NCI-H446 (cell line): ENCODE results near the gene USP9X.
"Not testable (repeated sequence)": the region's sequence is repeated elsewhere in the genome, so short reads cannot be mapped to it uniquely, and the experiment has no call there.

Experiments
- DNase-seq, 2 experiments: peaks; one replicate each; lab custom pipeline; 2025; lab: John Stamatoyannopoulos, UW

The USP9X gene

DNA sequence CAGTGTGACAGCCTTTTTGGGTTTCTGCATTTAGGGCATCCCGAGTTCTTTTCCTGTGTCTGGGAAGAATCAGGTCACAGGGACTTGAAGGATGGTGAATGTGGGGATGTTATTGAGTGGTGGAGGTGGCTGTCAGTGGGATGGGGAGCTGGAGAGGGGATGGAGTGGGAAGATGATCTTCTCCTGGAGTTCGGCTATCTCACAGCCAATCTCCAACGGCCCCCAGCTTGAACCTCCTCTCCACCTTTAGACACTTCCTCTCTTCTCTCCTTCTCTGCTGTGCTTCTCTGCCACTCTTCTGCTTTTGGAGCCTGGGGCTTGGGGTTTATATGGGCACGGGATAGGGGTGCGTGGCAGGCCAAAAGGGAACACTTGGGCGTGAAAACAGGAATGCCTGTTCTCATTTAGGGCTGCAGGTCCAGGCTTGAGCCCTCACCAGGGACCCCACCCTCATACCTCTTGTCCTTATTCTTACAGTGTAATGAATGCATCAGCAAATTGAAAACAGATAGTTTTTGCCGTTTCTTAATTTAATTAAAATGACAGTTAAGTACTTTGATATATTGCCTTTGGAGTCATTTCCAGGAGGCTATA is 37.5 kb downstream of the USP9X start:
- no peak for DNase-seq

- no peak for DNase-seq
Measured at GRCh38 chrX:41127477-41128192, 42.4 kb downstream of the USP9X start.

- DNase-seq: no peak
Measured at GRCh38 chrX:41128955-41129354, 43.7 kb downstream of the USP9X start.

DNA sequence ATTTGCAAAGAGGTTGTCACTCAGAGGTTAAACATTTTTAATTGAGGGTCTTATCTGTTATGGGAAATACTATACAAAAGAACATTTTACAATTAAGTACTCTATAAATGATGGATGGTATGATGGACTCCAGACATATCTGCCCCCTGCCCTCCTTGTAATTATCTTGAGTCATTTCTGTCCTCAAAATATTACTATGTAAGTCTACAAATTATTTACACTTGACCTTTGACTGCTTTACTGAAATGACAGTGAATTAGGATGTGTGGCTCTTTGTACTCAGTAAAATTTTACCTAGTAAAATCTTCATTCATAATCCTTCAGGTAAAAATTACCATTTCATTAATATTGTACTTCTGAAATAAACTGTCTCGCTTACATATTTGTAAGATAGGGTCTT is 46.5 kb downstream of the USP9X start:
- no peak for DNase-seq

DNA sequence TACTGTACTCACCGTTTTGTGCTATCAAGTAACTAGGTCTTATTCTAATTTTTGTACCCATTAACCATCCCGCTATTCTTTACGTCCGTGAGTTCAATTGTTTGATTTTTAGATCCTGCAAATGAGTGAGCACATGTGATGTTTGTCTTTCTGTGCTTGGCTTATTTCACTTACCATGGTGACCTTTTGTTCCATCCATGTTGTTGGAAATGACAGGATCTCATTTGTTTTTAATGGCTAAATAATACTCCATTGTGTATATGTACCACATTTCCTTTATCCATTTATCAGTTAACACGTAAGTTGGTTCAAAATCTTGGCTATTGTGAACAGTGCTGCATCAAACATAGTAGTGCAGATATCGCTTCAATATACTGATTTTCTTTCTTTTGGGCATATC is 48.3 kb downstream of the USP9X start:
- DNase-seq: no peak

GRCh38 chrX:41137589-41137988 is 52.3 kb downstream of the USP9X start:
- DNase-seq: no peak

DNA sequence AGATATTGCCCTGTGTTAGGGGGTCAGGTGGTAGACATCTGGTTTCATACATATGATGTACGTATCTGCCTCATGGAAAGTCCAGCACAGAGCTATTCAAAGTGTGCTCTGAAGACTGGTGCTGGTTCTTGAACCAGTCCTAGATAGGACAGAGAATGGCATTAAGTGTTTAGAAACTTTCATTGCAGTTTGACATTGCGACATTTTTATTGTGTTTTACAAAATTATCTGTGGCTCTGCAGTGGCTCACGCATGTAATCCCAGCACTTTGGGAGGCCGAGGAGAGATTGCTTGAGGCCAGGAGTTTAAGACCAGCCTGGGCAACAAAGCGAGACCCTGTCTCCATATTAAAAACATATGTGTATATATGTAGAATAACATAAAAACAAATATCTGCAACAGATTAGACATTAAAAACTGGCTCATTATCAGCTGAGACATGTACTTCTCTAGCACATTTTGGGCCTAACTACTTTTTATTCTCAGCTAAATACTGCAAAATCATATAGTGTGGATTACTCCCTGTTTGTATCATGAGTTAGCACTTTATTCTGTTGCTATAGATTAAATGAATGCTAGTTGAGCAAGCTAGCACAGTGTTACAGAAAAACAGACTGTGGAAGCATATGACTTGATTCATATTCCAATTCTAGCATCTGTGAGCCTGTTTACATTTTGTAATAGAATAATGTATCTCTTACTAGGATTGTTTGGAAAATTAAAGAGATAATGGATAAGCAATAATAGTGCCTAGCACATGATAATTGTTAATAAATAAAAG is 57.1 kb downstream of the USP9X start:
- no peak for DNase-seq

GRCh38 chrX:41144873-41145272 is 59.6 kb downstream of the USP9X start:
- DNase-seq: no peak

DNA sequence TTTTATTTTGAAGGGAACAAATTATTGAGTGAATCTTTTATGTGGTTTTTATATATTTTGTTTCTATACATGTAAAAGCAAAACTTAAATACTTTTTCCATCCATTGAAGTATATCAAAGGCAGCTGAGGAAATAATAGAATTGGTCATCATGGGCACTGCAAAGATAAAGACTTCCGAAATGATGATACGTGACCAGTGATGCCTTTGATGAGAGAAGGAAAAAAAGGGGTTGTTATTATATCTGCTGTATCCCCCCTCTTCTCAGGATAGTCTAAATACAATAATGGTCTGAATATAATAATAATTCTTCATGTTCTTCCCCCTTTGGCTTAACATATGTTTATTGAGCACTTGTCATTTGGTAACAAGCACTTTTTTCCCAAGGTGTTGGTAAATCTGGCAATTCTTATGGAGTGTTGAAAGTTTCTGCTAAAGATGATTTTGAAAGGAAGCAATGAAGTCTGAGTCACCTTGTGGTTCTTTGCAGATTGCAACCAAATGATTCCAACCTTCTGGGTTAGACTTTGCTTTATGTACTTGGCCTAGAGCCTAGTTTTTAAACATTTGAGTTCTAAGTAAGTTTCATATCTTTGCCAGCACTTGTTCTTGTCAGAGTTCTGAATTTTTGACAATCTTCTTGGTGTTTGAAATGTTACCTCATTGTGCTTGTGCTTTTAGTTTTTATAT is 60.8 kb downstream of the USP9X start:
- DNase-seq: peak in 1 of 2 experiments; percentile 2

DNA sequence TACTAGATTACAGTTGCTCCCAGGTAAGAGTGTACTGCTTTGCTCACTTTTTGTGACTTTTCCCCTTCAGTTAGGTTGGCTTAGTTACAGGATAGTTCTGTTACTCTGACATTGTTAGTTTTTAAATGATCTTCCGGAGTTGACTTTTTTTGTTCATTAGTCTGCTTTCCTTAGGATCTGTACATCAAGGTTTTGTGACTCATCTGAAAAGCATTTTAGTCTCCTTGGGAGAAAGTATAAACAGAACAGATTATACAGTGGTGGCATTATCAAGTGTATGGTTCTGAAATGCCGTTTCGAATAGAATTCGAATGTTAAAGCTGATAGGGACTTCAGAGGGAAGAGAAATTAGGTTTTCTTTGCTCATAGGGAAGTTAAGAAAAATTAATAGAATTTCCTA is 63.3 kb downstream of the USP9X start:
- no peak for DNase-seq

GRCh38 chrX:41150043-41150442 is 64.8 kb downstream of the USP9X start:
- no peak for DNase-seq

- DNase-seq: not testable (repeated sequence)
Measured at GRCh38 chrX:41151726-41152125, 66.5 kb downstream of the USP9X start.

DNA sequence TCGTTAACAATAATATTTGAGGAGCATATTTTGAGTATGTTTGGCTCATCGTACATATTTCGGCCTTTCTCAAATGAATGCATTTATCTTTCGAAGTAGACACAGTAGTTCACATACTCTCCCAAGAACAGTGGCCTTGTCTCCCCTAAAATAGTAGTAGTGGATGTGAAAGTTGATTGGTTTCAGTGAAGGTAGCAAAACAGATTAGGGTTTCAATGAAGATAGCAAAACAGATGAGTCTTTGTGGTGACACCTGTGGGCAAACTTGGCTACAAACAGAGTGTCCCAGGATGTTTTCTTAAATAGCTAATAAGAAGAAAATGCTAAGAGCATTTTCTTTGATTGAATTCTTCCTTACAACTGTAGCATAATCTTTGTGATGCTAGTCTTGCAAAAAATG is 67.0 kb downstream of the USP9X start:
- DNase-seq: no peak

- no peak for DNase-seq
Measured at GRCh38 chrX:41153448-41153847, 68.2 kb downstream of the USP9X start.

DNA sequence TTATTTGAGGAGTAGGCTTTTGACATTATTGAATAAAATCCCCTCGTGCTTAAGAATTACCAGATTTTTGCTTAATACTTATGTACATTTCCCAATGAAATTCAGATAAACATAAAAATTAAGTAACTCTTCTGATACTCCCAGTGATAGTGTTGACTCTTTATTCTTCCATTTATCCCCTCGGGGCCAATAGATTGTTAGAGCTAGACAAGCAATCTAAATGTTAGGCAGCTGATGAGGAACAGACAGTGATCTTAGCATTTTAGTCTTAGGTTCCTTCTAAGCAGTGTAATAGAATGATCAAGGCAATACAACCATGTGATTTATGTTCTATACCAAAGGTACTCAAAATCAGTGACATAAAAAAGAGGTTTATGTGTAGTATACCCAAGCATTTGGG is 68.7 kb downstream of the USP9X start:
- DNase-seq: no peak

DNA sequence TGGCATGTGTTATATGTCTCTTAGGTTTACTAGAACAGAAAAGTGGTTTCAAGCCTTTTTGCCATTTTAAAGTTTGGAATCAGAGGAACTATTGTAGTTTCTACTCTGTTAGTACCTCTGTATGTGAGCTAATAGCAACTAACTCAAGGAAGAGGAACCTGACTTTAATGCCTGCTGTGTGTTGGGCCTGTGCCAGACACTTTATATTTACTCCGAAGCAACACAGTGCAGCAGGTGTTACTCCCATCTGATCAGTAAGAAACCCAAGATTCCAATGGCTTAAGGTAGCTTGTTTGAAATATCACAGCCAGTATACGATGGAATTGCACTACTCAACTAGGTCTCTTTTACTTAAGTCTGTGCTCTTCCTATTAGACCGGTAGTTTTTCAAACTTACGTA is 79.2 kb downstream of the USP9X start:
- no peak for DNase-seq

GRCh38 chrX:41167888-41168287 is 82.6 kb downstream of the USP9X start:
- DNase-seq: no peak

- DNase-seq: no peak
Measured at GRCh38 chrX:41176263-41176662, 91.0 kb downstream of the USP9X start.

- DNase-seq: no peak
Measured at GRCh38 chrX:41177297-41177696, 92.1 kb downstream of the USP9X start.

DNA sequence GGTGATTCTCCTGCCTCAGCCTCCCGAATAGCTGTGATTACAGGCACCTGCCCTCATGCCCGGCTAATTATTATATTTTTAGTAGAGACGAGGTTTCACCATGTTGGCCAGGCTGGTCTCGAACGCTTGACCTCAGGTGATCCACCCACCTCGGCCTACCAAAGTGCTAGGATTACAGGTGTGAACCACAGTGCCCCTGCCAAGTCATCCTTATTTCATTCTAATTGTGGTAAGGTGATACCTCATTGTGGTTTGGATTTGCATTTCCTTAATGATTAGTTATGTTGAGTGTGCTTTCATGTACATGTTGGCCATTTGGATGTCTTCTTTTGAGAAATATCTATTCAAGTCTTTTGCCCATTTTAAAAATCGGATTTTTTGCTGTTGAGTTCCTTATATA is 93.0 kb downstream of the USP9X start:
- no peak for DNase-seq

GRCh38 chrX:41180194-41180908 is 95.1 kb downstream of the USP9X start:
- peak in 1 of 2 experiments; percentile 52 for DNase-seq

DNA sequence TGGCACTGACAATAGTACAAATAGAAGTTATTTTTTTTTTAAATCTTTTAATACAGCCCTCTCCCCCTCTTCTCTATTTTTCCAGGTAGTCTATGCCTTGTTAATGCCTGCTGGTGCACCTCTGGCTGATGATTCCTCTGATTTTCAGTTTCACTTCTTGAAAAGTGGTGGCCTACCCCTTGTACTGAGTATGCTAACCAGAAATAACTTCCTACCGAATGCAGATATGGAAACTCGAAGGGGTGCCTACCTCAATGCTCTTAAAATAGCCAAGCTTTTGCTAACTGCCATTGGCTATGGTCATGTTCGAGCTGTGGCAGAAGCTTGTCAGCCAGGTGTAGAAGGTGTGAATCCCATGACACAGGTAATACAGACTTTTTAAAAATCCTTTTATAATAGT is 99.1 kb downstream of the USP9X start:
- DNase-seq: no peak
